Measurements from ENCODE around the gene UBALD2.

UBALD2 gene

GRCh38 chr17:76317535-76317934 lies 52.4 kb downstream of the UBALD2 start:
- no peak for DNase-seq (ENCODE audit: low read depth in 2 of 2, low spot score in 1 of 2)

DNA sequence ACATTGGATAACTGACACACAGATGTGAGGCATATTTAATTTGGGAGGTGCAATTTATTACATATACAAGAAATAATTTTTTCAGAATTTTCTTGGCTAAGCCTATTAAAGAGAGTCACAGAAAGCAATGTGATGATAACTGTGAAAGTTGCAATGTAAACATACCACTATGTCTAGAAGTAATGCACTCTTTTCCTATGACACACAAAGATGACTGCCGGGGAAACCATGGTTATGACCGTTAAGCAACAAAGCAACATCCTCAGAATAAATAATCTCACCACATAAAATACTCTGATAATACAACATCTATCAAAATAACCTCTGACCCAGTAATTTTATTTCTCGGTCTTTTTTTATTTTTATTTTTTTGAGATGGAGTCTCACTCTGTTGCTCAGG lies 53.4 kb downstream of the UBALD2 start:
- DNase-seq (ENCODE audit: low read depth in 2 of 2, low spot score in 1 of 2) = no peak

All from stimulated activated CD8-positive, alpha-beta memory T cell treated with anti-CD3 and anti-CD28 coated beads, Interleukin-4, amount 100 ng/mL, for 1 hour (primary cell).